ENCODE measurements around the gene HSH2D. TPM values are rescaled to one million over a fixed set of nuclear protein-coding genes. Genes with fewer than 3 reads are reported as not detected.

The HSH2D gene
- total and polyA plus RNA-seq, 10 of the 15 experiments (the other 5 are each of a cell fraction or from before 2014, with no cell fraction given): 22.0 to 145 (median 89.3) TPM

GRCh38 chr19:16207490-16208025 is 64.1 kb downstream of the HSH2D start:
- CTCF ChIA-PET: interaction anchor here (1.0 kb wide), 1 partner anchor 320 kb away, joined by 3 read pairs; no protein-coding TSS in a partner anchor

More at GRCh38 chr19:16207490-16208025, 64.1 kb downstream of the HSH2D start:
- TF ChIP-seq MAX (IDR thresholded peaks at IDR 0.05; ENCODE audit: low read depth, low read length) (no peak), POLR2A (IDR thresholded peaks at IDR 0.05; ENCODE audit: low read depth, low read length) (peak; percentile 20; the same call in 1 of the 2 replicates), JUND (IDR thresholded peaks at IDR 0.05; ENCODE audit: low read depth, low read length) (no peak), KLF5 (IDR thresholded peaks at IDR 0.05; ENCODE audit: partially characterized antibody) (no peak)
- Histone ChIP-seq H3K4me1 (ENCODE audit: control insufficient read depth, insufficient read depth, low read length) (peaks cover 11% of the 10 kb centered on the region), H3K79me2 (ENCODE audit: control insufficient read depth, insufficient read depth, low read length) (no peaks in the 10 kb centered on the region; the same call in 1 of the 2 replicates), H3K27ac (ENCODE audit: control insufficient read depth, insufficient read depth) (no peak overlapping the region), H4K20me1 (ENCODE audit: control insufficient read depth, insufficient read depth) (no peaks in the 10 kb centered on the region), H3K4me2 (ENCODE audit: control insufficient read depth, insufficient read depth) (no peak overlapping the region), H3K9ac (ENCODE audit: control insufficient read depth, insufficient read depth, low read length) (no peak overlapping the region), H3K36me3 (ENCODE audit: control insufficient read depth in 2 of 2, insufficient read depth in 2 of 2, low read length in 1 of 2) (peaks cover 10 to 14% of the 10 kb centered on the region in 2 experiments; a peak in 3 of 4 replicates), H3K4me3 (no peak overlapping the region), H3K9me3 (replicated peaks; ENCODE audit: control insufficient read depth, insufficient read depth, low read length) (no peaks in the 10 kb centered on the region), H3K27me3 (replicated peaks in 1 of 2; ENCODE audit: control insufficient read depth in 2 of 2, insufficient read depth in 2 of 2, low read length in 1 of 2) (no peaks in the 10 kb centered on the region), H2AFZ (ENCODE audit: control insufficient read depth, low read depth, low read length) (no peak overlapping the region)
- intact Hi-C loops (cut with micrococcal nuclease; ENCODE audit: unreplicated experiment) (no loop called here), in situ Hi-C loops (cut with MboI) (no loop called here)
- ChIA-PET POLR2A (no interaction called here), SMC1A (ENCODE audit: uncharacterized antibody, unreplicated experiment) (no interaction called here), RAD21 (ENCODE audit: unreplicated experiment) (no interaction called here)
- 94% methylated on average over 12 of the region's 12 CpGs for WGBS (ENCODE audit: insufficient coverage, insufficient replicate concordance, low lambda C conversion rate, missing lambda C conversion rate)
- DNase-seq (ENCODE audit: low read depth, low spot score): no peak
- ATAC-seq: no peak
- no peak for FAIRE-seq
- BruUV-seq (replicated peaks): no TSS peak

Small RNAs within 50 kb of the gene (small RNA-seq; reads per million reads assigned to genes)
- gene RF00017: not detected

Other genes starting within 250 kb of the HSH2D start
Only the 7 nearest of the 9 such genes appear.
- gene OR10H4, start 194.7 kb upstream of the HSH2D start, total RNA-seq (2014; rRNA removed): not detected in 2 replicates
- not detected in 2 replicates for gene OR10H4, start 194.7 kb upstream of the HSH2D start, total RNA-seq (2014; rRNA removed; fragmentation: Illumina TruSeq; extraction: Trizol)
- gene OR10H4, start 194.7 kb upstream of the HSH2D start, total RNA-seq (2021): not detected in 2 replicates
- not detected in 2 replicates for gene OR10H4, start 194.7 kb upstream of the HSH2D start, polyA plus RNA-seq (2011; rRNA removed)
- gene OR10H4, start 194.7 kb upstream of the HSH2D start, polyA plus RNA-seq (2014; fragmentation: Illumina TruSeq; extraction: Trizol): not detected in 2 replicates
- not detected for gene OR10H4, start 194.7 kb upstream of the HSH2D start, polyA plus RNA-seq (2014; fragmentation: Nextera tagmentation; extraction: Ambion mirVana)
- not detected in 2 replicates for gene OR10H4, start 194.7 kb upstream of the HSH2D start, polyA plus RNA-seq (2014; rRNA removed)
- gene OR10H4, start 194.7 kb upstream of the HSH2D start, polyA plus RNA-seq (2016; fragmentation: Nextera tagmentation; extraction: Ambion mirVana): not detected
- gene TPM4, start 67.2 kb upstream of the HSH2D start, total RNA-seq (2014; rRNA removed): 413 and 473 TPM in 2 replicates
- gene TPM4, start 67.2 kb upstream of the HSH2D start, total RNA-seq (2014; rRNA removed; fragmentation: Illumina TruSeq; extraction: Trizol): 513 and 542 TPM in 2 replicates
- gene TPM4, start 67.2 kb upstream of the HSH2D start, total RNA-seq (2021): 338 and 361 TPM in 2 replicates
- 387 and 534 TPM in 2 replicates for gene TPM4, start 67.2 kb upstream of the HSH2D start, polyA plus RNA-seq (2011; rRNA removed)
- 620 and 767 TPM in 2 replicates for gene TPM4, start 67.2 kb upstream of the HSH2D start, polyA plus RNA-seq (2014; fragmentation: Illumina TruSeq; extraction: Trizol)
- 100 to 1,000 TPM; 183 to 194 TPM for gene TPM4, start 67.2 kb upstream of the HSH2D start, polyA plus RNA-seq (2014; fragmentation: Nextera tagmentation; extraction: Ambion mirVana)
- 387 and 401 TPM in 2 replicates for gene TPM4, start 67.2 kb upstream of the HSH2D start, polyA plus RNA-seq (2014; rRNA removed)
- 100 to 1,000 TPM; 469 to 473 TPM for gene TPM4, start 67.2 kb upstream of the HSH2D start, polyA plus RNA-seq (2016; fragmentation: Nextera tagmentation; extraction: Ambion mirVana)
- 94.2 and 104 TPM in 2 replicates for gene RAB8A, start 31.8 kb upstream of the HSH2D start, total RNA-seq (2014; rRNA removed)
- 233 and 239 TPM in 2 replicates for gene RAB8A, start 31.8 kb upstream of the HSH2D start, total RNA-seq (2014; rRNA removed; fragmentation: Illumina TruSeq; extraction: Trizol)
- gene RAB8A, start 31.8 kb upstream of the HSH2D start, total RNA-seq (2021): 162 and 181 TPM in 2 replicates
- gene RAB8A, start 31.8 kb upstream of the HSH2D start, polyA plus RNA-seq (2011; rRNA removed): 177 and 189 TPM in 2 replicates
- gene RAB8A, start 31.8 kb upstream of the HSH2D start, polyA plus RNA-seq (2014; fragmentation: Illumina TruSeq; extraction: Trizol): 138 and 168 TPM in 2 replicates
- 10 to 100 TPM; 23.9 to 39.1 TPM for gene RAB8A, start 31.8 kb upstream of the HSH2D start, polyA plus RNA-seq (2014; fragmentation: Nextera tagmentation; extraction: Ambion mirVana)
- 204 and 226 TPM in 2 replicates for gene RAB8A, start 31.8 kb upstream of the HSH2D start, polyA plus RNA-seq (2014; rRNA removed)
- 100 to 1,000 TPM; 308 to 314 TPM for gene RAB8A, start 31.8 kb upstream of the HSH2D start, polyA plus RNA-seq (2016; fragmentation: Nextera tagmentation; extraction: Ambion mirVana)
- not detected in 2 replicates for gene CIB3, start 29.8 kb downstream of the HSH2D start, total RNA-seq (2014; rRNA removed)
- gene CIB3, start 29.8 kb downstream of the HSH2D start, total RNA-seq (2014; rRNA removed; fragmentation: Illumina TruSeq; extraction: Trizol): not detected in 2 replicates
- gene CIB3, start 29.8 kb downstream of the HSH2D start, total RNA-seq (2021): not detected in 2 replicates
- gene CIB3, start 29.8 kb downstream of the HSH2D start, polyA plus RNA-seq (2011; rRNA removed): not detected in 2 replicates
- gene CIB3, start 29.8 kb downstream of the HSH2D start, polyA plus RNA-seq (2014; fragmentation: Illumina TruSeq; extraction: Trizol): not detected in 2 replicates
- gene CIB3, start 29.8 kb downstream of the HSH2D start, polyA plus RNA-seq (2014; fragmentation: Nextera tagmentation; extraction: Ambion mirVana): under 1 TPM in 1 of 2 experiments, not detected in 1; 0.35 TPM
- gene CIB3, start 29.8 kb downstream of the HSH2D start, polyA plus RNA-seq (2014; rRNA removed): not detected in 2 replicates
- not detected for gene CIB3, start 29.8 kb downstream of the HSH2D start, polyA plus RNA-seq (2016; fragmentation: Nextera tagmentation; extraction: Ambion mirVana)
- gene FAM32A, start 41.7 kb downstream of the HSH2D start, total RNA-seq (2014; rRNA removed): 66.3 and 66.8 TPM in 2 replicates
- 63.7 and 71.4 TPM in 2 replicates for gene FAM32A, start 41.7 kb downstream of the HSH2D start, total RNA-seq (2014; rRNA removed; fragmentation: Illumina TruSeq; extraction: Trizol)
- gene FAM32A, start 41.7 kb downstream of the HSH2D start, total RNA-seq (2021): 43.2 and 46.1 TPM in 2 replicates
- 104 TPM in 2 replicates for gene FAM32A, start 41.7 kb downstream of the HSH2D start, polyA plus RNA-seq (2011; rRNA removed)
- gene FAM32A, start 41.7 kb downstream of the HSH2D start, polyA plus RNA-seq (2014; fragmentation: Illumina TruSeq; extraction: Trizol): 52.0 and 72.3 TPM in 2 replicates
- 10 to 100 TPM; 33.3 to 43.0 TPM for gene FAM32A, start 41.7 kb downstream of the HSH2D start, polyA plus RNA-seq (2014; fragmentation: Nextera tagmentation; extraction: Ambion mirVana)
- 74.4 and 75.3 TPM in 2 replicates for gene FAM32A, start 41.7 kb downstream of the HSH2D start, polyA plus RNA-seq (2014; rRNA removed)
- gene FAM32A, start 41.7 kb downstream of the HSH2D start, polyA plus RNA-seq (2016; fragmentation: Nextera tagmentation; extraction: Ambion mirVana): 100 to 1,000 TPM in 1 of 2 experiments, 10 to 100 TPM in 1; 97.2 to 116 TPM
- 60.9 and 74.8 TPM in 2 replicates for gene AP1M1, start 54.2 kb downstream of the HSH2D start, total RNA-seq (2014; rRNA removed)
- gene AP1M1, start 54.2 kb downstream of the HSH2D start, total RNA-seq (2014; rRNA removed; fragmentation: Illumina TruSeq; extraction: Trizol): 26.7 and 28.8 TPM in 2 replicates
- gene AP1M1, start 54.2 kb downstream of the HSH2D start, total RNA-seq (2021): 74.7 and 76.5 TPM in 2 replicates
- gene AP1M1, start 54.2 kb downstream of the HSH2D start, polyA plus RNA-seq (2011; rRNA removed): 25.4 and 37.8 TPM in 2 replicates
- gene AP1M1, start 54.2 kb downstream of the HSH2D start, polyA plus RNA-seq (2014; fragmentation: Illumina TruSeq; extraction: Trizol): 33.8 and 36.8 TPM in 2 replicates
- 1 to 10 TPM; 1.0 to 5.6 TPM for gene AP1M1, start 54.2 kb downstream of the HSH2D start, polyA plus RNA-seq (2014; fragmentation: Nextera tagmentation; extraction: Ambion mirVana)
- gene AP1M1, start 54.2 kb downstream of the HSH2D start, polyA plus RNA-seq (2014; rRNA removed): 51.6 and 64.7 TPM in 2 replicates
- 100 to 1,000 TPM; 108 to 116 TPM for gene AP1M1, start 54.2 kb downstream of the HSH2D start, polyA plus RNA-seq (2016; fragmentation: Nextera tagmentation; extraction: Ambion mirVana)
- 3.2 and 4.4 TPM in 2 replicates for gene KLF2, start 181.1 kb downstream of the HSH2D start, total RNA-seq (2014; rRNA removed)
- gene KLF2, start 181.1 kb downstream of the HSH2D start, total RNA-seq (2014; rRNA removed; fragmentation: Illumina TruSeq; extraction: Trizol): 0.74 and 1.0 TPM in 2 replicates
- 12.4 and 13.7 TPM in 2 replicates for gene KLF2, start 181.1 kb downstream of the HSH2D start, total RNA-seq (2021)
- gene KLF2, start 181.1 kb downstream of the HSH2D start, polyA plus RNA-seq (2011; rRNA removed): 0.20 and 0.23 TPM in 2 replicates
- gene KLF2, start 181.1 kb downstream of the HSH2D start, polyA plus RNA-seq (2014; fragmentation: Illumina TruSeq; extraction: Trizol): 0.14 and 0.66 TPM in 2 replicates
- under 1 TPM; 0.16 to 0.71 TPM for gene KLF2, start 181.1 kb downstream of the HSH2D start, polyA plus RNA-seq (2014; fragmentation: Nextera tagmentation; extraction: Ambion mirVana)
- 3.8 and 7.6 TPM in 2 replicates for gene KLF2, start 181.1 kb downstream of the HSH2D start, polyA plus RNA-seq (2014; rRNA removed)
- 1 to 10 TPM in 1 of 2 experiments, under 1 TPM in 1; 1.00 to 1.8 TPM for gene KLF2, start 181.1 kb downstream of the HSH2D start, polyA plus RNA-seq (2016; fragmentation: Nextera tagmentation; extraction: Ambion mirVana)